ENCODE data around the gene NSMCE3. TPM values are rescaled to one million over a fixed set of nuclear protein-coding genes. Genes with fewer than 3 reads are reported as not detected.

Gene NSMCE3
- 10 to 100 TPM in 1 of 2 donors, 1 to 10 TPM in 1; 7.2 to 12.0 TPM for total RNA-seq

DNA sequence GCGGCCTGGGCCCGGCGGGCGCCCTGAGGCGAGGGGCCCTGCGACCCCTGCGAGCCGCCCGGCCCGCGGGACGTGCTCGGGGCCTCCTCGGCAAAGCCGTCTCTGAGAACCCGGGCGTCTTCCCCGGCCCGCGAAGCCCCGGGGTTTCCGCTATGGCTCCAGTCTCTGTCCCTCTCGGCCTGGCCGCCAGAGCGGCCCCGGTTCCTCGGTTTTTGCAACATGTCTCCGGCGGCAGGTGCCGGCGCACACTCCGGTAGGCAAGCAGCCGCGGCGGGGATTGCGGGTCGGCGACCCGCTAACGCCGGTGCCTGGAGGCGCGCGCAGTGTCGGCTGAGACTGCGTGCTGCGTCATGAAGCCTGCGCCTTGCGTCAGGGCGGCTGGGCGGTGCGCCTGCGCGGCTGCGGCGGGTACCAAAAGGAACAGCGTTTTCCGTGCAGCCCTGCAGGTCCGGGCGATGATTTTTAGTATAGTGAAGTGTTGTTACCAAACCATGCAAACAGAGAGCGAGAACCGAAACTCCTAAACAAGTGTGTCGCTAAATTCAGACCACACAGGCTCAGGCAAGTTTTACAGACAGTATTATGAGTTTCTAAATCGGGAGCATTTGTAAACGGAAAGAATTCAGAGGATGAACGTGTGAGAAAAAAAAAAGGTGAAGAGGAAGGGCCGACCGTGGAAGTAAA lies at the start of gene NSMCE3:
Gene NSMCE3 (minus strand): TSS at position 338 of the 684 bp plus-strand sequence. CDS start 117 bp downstream, at position 221.
- Mint-ChIP-seq H3K36me3 (ENCODE audit: low read depth) (peaks cover 25% of the 10 kb centered on the region), H3K4me3 (peak within 1 kb of the TSS; percentile 95), H3K27ac (peak within 1 kb of the TSS; percentile 97), H3K27me3 (no peaks in the 10 kb centered on the region), H3K9me3 (no peaks in the 10 kb centered on the region), H3K4me1 (peaks cover 14% of the 10 kb centered on the region)
- peak; percentile 95 for ATAC-seq (replicated peaks)

DNA sequence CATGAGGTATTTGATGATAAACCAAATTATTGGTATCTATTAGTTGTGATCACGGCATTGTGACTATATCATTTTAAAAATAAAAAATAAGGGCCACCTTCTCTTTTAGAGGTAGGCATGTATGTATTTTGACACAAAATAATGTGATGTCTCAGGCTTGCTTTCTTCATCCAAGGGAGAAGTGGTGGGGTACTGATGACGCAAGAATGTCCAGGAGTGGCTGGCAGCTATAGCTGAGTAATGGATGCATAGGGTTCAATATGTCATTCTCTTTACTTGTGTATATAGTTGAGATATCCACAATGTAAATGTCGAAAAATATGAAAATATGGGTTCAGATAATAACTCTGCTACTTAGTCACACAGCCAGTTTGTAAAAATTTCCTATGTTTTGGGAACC lies 46.8 kb upstream of the NSMCE3 start:
- no peak for ATAC-seq (replicated peaks)
- Mint-ChIP-seq H3K27me3 (peaks cover 16% of the 10 kb centered on the region), H3K9me3 (peaks cover 13% of the 10 kb centered on the region), H3K36me3 (ENCODE audit: low read depth) (no peaks in the 10 kb centered on the region), H3K4me3 (no peak overlapping the region), H3K4me1 (no peaks in the 10 kb centered on the region), H3K27ac (no peak overlapping the region)

DNA sequence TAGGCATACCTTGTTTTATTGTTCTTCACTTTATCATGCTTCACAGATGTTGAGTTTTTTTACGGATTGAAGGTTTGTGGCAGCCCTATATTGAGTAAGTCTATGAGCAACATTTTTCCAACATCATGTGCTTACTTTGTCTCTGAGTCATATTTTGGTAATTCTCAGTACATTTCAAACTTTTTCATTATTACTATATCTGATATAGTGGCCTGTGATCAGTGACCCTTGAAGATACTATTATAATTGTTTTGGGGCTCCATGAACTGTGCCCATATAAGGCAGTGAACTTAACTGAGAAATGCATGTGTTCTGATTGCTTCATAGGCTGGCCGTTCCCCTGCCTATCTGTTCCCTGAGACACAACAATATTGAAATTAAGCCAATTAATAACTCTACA lies 42.8 kb upstream of the NSMCE3 start:
- Mint-ChIP-seq H3K4me3 (no peak overlapping the region), H3K27ac (no peak overlapping the region), H3K9me3 (no peaks in the 10 kb centered on the region), H3K36me3 (ENCODE audit: low read depth) (no peaks in the 10 kb centered on the region), H3K27me3 (peaks cover 2% of the 10 kb centered on the region), H3K4me1 (no peaks in the 10 kb centered on the region)
- peak; percentile 44 for ATAC-seq (replicated peaks)

DNA sequence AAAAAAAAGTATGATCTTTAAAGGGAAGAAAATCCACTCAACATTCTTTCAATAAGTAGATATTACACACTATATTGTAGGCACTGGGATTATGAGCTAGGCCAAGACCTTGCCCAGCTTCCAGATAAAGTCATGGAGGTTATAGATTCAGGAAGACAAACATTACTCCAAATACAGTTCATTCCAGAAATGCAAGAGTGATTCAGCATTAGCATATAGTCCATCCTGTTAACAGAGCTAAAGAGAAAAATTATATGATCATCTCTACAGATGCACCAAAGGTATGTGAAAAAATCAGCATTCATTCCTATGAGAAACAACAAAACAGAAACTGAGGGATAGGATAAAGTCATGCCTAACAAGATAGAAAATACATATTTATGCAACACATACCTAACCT lies 42.1 kb upstream of the NSMCE3 start:
- H3K27me3 Mint-ChIP-seq: peaks cover 5% of the 10 kb centered on the region

DNA sequence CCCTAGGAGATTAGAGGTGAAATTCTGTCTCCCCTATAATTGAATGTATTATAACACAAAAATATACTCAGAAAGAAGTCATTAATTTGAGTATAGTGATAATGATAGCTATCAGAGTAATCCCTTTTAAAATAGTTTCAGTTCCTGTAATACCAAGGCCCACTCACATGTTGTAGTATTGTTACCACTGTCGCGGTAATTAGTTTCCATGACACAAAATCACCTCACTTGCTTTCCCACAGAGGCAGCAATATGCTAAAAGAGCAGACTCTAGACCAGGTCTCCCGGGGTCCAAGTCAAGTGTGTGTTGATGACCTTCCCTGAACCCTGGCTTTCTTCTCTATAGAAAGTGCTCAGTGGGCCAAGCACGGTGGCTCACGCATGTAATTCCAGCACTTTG lies 39.5 kb upstream of the NSMCE3 start:
- ATAC-seq (replicated peaks): no peak
- H3K27me3 Mint-ChIP-seq: peaks cover 24% of the 10 kb centered on the region
- no peak overlapping the region for H3K27ac Mint-ChIP-seq
- no peaks in the 10 kb centered on the region for H3K9me3 Mint-ChIP-seq
- H3K4me1 Mint-ChIP-seq: no peaks in the 10 kb centered on the region
- no peak overlapping the region for H3K4me3 Mint-ChIP-seq
- H3K36me3 Mint-ChIP-seq (ENCODE audit: low read depth): no peaks in the 10 kb centered on the region

More for the DNA sequence above, 42.1 kb upstream of the NSMCE3 start:
- Mint-ChIP-seq H3K27ac (no peak overlapping the region), H3K4me1 (no peaks in the 10 kb centered on the region), H3K4me3 (no peak overlapping the region), H3K36me3 (ENCODE audit: low read depth) (no peaks in the 10 kb centered on the region), H3K9me3 (no peaks in the 10 kb centered on the region)
- ATAC-seq (replicated peaks): no peak

DNA sequence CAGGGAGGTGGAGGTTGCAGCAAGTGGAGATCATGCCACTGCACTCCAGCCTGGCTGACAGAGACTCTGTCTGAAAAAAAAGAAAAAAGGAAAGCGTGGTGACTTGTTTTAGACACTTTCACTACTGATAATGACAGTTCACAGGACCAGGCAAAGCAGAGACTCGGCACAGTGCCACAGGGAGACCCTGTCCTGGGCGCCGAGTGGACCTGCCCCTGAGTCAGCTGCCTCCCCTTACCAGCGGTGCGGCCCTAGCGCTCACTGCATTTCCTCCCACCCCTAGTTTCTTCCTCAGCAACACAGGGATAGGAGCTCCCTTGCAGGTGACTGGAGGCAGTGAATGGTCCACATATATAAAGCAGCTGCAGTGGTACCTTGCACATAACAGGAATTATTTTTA lies 38.7 kb upstream of the NSMCE3 start:
- Mint-ChIP-seq H3K27me3 (peaks cover 25% of the 10 kb centered on the region), H3K4me1 (no peaks in the 10 kb centered on the region), H3K4me3 (no peak overlapping the region), H3K27ac (no peak overlapping the region), H3K36me3 (ENCODE audit: low read depth) (no peaks in the 10 kb centered on the region), H3K9me3 (no peaks in the 10 kb centered on the region)
- no peak for ATAC-seq (replicated peaks)

DNA sequence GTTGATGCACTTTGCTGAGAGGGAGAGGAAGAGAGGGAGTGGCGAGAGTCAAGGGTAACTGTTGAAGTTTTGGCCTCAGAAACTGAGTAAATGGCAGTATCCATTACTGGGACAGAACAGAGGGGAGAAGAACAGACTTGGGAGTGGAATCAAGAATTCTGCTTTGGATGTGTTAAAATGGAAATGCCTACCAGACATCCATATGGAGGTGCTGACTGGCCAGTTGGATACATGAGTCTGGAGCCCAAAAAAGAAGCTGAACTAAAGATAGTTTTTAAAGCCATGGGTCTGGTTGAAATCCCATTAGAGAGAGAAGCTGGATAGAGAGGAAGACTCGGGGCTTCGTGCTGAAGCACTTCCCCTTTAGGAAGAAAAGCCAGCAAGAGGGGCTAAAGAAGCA lies 35.9 kb upstream of the NSMCE3 start:
- H3K27ac Mint-ChIP-seq: no peak overlapping the region
- H3K27me3 Mint-ChIP-seq: peaks cover 25% of the 10 kb centered on the region
- ATAC-seq (replicated peaks): no peak
- H3K4me3 Mint-ChIP-seq: no peak overlapping the region
- no peaks in the 10 kb centered on the region for H3K4me1 Mint-ChIP-seq
- H3K9me3 Mint-ChIP-seq: no peaks in the 10 kb centered on the region
- no peaks in the 10 kb centered on the region for H3K36me3 Mint-ChIP-seq (ENCODE audit: low read depth)

DNA sequence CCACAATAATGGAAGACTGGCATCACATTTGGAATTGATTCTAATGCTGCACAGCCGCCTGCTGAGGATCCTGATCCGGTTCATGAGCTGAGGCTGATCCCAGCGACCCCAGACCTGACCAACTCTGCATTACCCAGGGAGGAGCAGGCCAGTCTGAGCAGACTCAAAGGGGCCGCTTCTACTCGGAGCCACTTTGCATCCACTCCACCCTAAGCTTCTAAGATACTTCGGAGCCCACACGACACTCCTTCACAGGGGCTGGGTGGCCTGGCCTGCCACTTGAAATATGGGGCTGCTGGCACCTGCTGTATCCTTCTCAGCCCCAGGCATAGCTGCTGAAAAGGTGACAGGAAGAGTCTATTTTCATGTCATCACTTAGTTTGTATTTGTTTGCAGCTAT lies 33.2 kb upstream of the NSMCE3 start:
- peaks cover 31% of the 10 kb centered on the region for H3K27me3 Mint-ChIP-seq
- no peaks in the 10 kb centered on the region for H3K9me3 Mint-ChIP-seq
- H3K4me1 Mint-ChIP-seq: no peaks in the 10 kb centered on the region
- H3K36me3 Mint-ChIP-seq (ENCODE audit: low read depth): no peaks in the 10 kb centered on the region
- no peak overlapping the region for H3K4me3 Mint-ChIP-seq
- no peak for ATAC-seq (replicated peaks)
- no peak overlapping the region for H3K27ac Mint-ChIP-seq

DNA sequence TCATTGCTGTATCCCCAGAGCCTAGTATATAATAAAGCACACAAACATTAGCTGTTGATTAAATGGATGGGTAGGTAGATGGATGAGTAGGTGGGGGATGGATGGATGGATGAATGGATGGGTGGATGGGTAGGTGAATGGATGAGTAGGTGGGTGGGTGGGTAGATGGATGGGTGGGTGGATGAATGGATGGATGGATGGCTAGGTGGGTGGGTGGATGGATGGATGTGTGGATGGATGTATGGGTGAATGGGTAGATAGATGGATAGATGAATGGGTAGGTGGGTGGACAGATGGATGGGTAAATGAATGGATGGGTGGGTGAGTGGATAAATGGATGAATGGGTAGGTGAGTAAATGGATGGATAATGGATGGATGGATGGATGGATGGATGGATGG lies 30.2 kb upstream of the NSMCE3 start:
- Mint-ChIP-seq H3K27me3 (peaks cover 17% of the 10 kb centered on the region), H3K36me3 (ENCODE audit: low read depth) (no peaks in the 10 kb centered on the region), H3K9me3 (peaks cover 4% of the 10 kb centered on the region), H3K4me3 (no peak overlapping the region), H3K4me1 (no peaks in the 10 kb centered on the region), H3K27ac (no peak overlapping the region)
- ATAC-seq (replicated peaks): no peak

DNA sequence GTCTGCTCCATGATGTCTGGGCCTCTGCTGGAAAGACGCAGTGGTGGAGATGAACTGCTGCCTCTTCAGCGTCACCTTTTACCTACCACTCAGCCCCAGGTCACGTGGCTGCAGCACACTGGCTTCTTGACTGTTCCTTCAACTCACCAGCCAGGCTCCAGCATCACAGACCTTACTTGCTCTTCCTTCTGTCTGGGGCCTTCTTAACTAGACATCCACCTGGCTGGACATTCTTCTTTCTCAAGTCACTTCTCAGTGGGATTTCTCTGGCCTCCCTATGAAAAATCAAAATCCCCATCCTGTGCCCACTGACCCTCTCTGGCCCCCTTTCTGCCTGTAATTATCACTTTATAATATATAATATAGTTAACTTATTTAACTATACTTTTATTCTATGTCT lies 29.7 kb upstream of the NSMCE3 start:
- Mint-ChIP-seq H3K27ac (no peak overlapping the region), H3K9me3 (peaks cover 4% of the 10 kb centered on the region), H3K27me3 (peaks cover 12% of the 10 kb centered on the region), H3K36me3 (ENCODE audit: low read depth) (no peaks in the 10 kb centered on the region), H3K4me1 (no peaks in the 10 kb centered on the region), H3K4me3 (no peak overlapping the region)
- no peak for ATAC-seq (replicated peaks)

DNA sequence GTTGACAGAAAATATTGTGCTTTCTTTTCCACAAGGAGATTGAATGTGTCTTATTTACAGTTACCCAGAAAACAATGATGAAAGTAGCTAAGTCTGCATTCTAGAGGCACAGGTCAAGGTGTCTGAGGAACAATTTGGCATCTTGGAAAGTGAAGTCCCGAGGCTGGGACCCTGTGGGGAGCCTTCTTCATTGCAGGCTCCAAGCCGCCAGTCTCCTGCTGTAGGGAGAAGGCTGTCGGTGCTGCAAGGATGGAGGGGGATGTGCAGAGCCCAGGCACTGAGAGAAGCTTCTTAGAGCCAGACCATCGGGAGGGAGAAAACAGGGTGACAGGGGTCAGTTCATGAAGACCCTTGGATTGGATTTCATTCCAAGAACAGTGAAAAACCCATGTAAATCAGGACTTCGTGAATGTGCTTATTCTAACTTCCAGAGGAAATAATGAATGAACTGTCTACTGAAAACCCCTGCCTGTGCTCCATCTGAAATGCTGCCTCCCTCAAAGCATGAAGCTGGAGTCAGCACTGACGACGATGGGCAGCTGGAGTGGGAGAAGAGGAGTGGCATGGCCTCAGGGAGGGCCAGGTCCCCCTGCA lies 25.2 kb upstream of the NSMCE3 start:
- H3K27ac Mint-ChIP-seq: no peak overlapping the region
- H3K36me3 Mint-ChIP-seq (ENCODE audit: low read depth): no peaks in the 10 kb centered on the region
- no peak for ATAC-seq (replicated peaks)
- H3K4me1 Mint-ChIP-seq: no peaks in the 10 kb centered on the region
- H3K9me3 Mint-ChIP-seq: peaks cover 4% of the 10 kb centered on the region
- H3K4me3 Mint-ChIP-seq: no peak overlapping the region
- peaks cover 16% of the 10 kb centered on the region for H3K27me3 Mint-ChIP-seq

DNA sequence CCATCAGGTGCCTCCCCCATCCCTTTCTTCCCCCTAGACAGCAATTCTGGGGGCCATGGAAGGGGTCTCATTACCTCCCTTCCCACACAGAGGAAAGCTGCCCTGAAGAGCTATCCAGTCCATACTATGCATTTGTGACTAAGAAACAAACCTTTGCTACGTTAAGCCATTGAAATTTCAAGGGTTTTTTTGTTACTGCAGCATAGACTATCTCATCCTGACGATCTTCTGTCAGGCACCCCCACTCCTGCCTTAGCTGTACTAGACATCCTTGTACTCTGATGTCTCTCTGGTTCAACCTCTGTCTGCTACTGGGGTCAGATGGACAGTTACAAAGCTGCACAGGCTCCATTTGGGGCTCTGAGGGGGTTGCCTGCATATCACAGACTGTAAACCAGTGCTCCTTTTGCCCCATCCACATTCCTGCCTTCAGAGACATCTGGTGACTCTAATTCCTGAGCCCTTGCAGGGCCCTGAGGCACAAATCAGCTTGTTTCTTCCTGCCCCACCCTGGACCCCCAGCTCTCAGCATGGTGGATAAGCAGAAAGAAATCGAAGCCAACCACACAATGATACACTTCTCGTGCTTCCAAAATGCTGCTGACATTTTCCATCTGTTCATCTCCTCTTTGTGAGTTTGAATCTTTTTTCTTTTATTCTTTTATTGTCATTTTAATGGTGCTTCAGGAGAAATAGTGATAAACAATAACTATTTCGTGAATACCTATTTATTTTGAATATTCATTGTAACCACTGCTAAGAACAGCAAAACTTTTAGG lies 21.6 kb upstream of the NSMCE3 start:
- no peak for ATAC-seq (replicated peaks)
- Mint-ChIP-seq H3K27ac (no peak overlapping the region), H3K9me3 (no peaks in the 10 kb centered on the region), H3K4me3 (no peak overlapping the region), H3K27me3 (peaks cover 19% of the 10 kb centered on the region), H3K4me1 (no peaks in the 10 kb centered on the region), H3K36me3 (ENCODE audit: low read depth) (no peaks in the 10 kb centered on the region)

DNA sequence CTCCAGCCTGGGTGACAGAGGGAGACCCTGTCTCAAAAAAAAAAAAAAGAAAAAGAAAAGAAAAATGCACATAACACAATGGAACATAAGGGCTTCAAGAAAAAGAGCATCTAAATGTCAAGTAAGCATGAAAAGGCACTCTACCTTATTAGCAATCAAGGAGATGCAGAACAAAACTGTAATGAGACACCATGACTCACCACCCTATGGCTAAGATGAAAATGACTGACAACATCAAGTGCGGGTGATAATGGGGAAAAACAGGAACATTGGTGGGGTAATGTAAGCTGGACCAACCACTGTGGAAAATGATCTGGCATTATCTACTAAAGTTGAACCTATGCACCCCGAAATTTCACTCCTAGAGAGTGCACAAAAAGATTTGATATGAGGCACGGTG lies 19.6 kb upstream of the NSMCE3 start:
- H3K9me3 Mint-ChIP-seq: no peaks in the 10 kb centered on the region
- no peak overlapping the region for H3K27ac Mint-ChIP-seq
- no peaks in the 10 kb centered on the region for H3K4me1 Mint-ChIP-seq
- peak; percentile 38 for ATAC-seq (replicated peaks)
- H3K36me3 Mint-ChIP-seq (ENCODE audit: low read depth): no peaks in the 10 kb centered on the region
- peaks cover 32% of the 10 kb centered on the region for H3K27me3 Mint-ChIP-seq
- H3K4me3 Mint-ChIP-seq: no peak overlapping the region

DNA sequence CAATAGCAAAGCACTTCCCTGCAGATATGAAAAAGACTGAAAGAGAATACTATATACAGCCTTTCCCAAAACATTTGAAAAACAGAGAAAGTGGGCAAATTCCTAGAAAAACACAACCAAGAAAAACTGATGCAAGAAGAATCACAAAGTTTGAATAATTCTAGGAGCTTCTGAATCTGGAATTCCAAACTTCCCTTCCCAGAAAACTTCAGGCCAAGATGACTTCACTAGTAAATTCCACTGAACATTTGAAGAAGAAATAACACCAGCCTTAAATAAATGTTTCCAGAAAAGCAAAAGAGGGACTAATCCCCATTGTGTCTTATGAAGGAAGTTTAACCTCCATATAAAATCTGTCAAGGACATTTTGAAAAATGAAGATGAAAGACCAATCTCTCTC lies 15.8 kb upstream of the NSMCE3 start:
- no peaks in the 10 kb centered on the region for H3K4me1 Mint-ChIP-seq
- H3K27ac Mint-ChIP-seq: no peak overlapping the region
- H3K9me3 Mint-ChIP-seq: no peaks in the 10 kb centered on the region

DNA sequence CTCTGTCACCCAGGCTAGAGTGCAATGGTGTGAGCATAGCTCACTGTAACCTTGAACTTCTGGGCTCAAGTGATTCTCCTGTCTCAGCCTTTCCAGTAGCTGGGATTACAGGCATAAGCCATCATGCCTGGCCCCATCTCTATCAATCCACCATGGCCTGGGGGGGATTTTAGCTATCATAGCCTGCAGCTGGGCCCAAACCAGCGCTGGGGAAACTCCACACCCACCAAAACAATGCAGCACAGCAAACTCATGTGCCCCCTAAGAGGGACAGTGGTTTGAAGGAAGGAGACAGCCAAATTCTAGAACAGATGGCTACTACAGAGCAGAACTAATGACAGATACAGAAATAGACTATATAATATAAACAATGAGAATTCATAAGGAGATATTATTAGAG lies 13.8 kb upstream of the NSMCE3 start:
- Mint-ChIP-seq H3K9me3 (no peaks in the 10 kb centered on the region), H3K4me1 (no peaks in the 10 kb centered on the region), H3K27ac (no peak overlapping the region), H3K27me3 (peaks cover 43% of the 10 kb centered on the region), H3K4me3 (no peak overlapping the region), H3K36me3 (ENCODE audit: low read depth) (no peaks in the 10 kb centered on the region)
- no peak for ATAC-seq (replicated peaks)

More for the DNA sequence above, 15.8 kb upstream of the NSMCE3 start:
- Mint-ChIP-seq H3K4me3 (no peak overlapping the region), H3K36me3 (ENCODE audit: low read depth) (no peaks in the 10 kb centered on the region), H3K27me3 (peaks cover 44% of the 10 kb centered on the region)
- no peak for ATAC-seq (replicated peaks)

Data from activated T-helper 17 cell treated with anti-CD3 and anti-CD28 coated beads, Interleukin-2, amount 50 U/mL, for 72 hours (primary cell).